ENCODE results near the gene CCHCR1.
"Not testable (repeated sequence)": the region's sequence is repeated elsewhere in the genome, so short reads cannot be mapped to it uniquely, and the experiment has no call there.

The CCHCR1 gene

DNA sequence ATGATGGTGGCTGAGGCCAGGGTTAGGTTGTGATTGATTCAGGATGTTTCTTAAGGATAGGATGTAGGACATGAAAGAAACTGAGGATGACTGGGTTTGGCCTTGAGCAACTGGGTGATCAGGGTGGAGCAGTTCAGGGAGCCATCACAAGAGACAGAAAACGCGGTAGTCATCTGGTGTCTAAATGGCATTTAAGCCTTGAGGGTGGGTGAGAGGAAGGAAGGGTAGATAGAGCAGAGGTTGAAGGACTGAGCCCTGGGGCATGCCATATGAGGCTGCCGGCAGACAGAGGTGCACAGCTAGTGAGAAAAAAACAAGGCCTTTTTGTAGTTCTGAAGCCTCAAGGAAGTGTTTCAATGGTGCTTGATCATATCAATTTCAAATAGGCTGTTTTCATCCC, 11.0 kb upstream of the CCHCR1 start:
- FAIRE-seq = no peak
- no peak for DNase-seq (ENCODE audit: insufficient read length)
- TF ChIP-seq TAF1 (IDR thresholded peaks at IDR 0.05; ENCODE audit: borderline replicate concordance, low read depth, low read length) = no peak

DNA sequence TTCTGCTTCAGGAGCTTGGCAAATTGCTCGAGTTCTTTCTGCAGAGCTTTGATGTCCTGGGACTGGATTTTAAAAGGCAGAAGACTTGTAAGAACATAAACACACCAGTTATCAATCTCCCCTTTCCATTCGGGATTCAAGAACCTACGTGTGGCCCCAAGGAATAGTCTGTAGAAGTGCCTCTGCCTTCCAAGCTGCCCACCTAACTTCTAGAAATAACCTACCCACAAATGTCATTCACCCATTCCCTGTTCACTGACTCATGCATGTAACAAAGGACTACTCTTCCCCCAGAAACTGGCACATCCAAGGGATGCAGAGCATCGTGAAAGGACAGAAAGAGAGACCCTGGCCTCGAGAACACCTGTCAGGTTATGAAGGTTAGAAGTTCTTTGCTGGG, 8.4 kb upstream of the CCHCR1 start:
- no peak for TF ChIP-seq TAF1 (IDR thresholded peaks at IDR 0.05; ENCODE audit: borderline replicate concordance, low read depth, low read length)
- TF ChIP-seq POLR2A (IDR thresholded peaks at IDR 0.05; ENCODE audit: low read depth, low read length) = no peak
- TF ChIP-seq POLR2AphosphoS5 (IDR thresholded peaks at IDR 0.05; ENCODE audit: low read depth, low read length) = no peak
- FAIRE-seq (no peak), DNase-seq (ENCODE audit: insufficient read length) (no peak)

DNA sequence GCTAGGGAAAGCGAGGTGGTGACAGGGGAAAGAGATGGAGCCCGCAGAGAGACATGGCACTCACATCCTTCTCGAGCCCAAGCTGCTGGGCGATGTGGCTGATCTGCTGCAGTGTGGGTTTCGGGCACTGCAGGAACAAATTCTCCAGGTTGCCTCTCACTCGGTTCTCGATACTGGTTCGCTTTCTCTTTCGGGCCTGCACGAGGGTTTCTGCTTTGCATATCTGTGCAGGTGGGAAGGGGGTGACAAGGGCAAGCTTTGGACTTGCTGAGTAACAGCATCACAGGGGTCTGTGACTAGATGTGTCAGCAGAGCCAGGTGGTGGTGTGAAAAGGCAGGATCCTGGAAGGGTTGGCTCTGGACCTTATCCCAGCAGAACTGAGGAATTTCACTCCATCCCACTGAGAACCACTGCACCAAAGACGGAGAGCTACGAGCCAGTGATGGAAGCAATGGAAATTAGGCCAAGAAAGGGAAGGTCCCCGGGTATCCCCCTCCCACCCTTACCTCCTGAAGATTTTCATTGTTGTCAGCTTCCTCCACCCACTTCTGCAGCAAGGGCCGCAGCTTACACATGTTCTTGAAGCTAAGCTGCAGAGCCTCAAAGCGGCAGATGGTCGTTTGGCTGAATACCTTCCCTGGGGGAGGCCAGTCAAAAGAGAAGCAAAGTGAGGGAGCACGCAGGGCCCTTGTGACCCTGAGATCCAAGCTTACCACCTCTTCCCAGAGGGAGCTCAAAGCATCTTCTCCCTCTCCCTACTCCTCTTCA, 7.6 kb upstream of the CCHCR1 start:
- peak; percentile 89 for FAIRE-seq
- TF ChIP-seq POLR2AphosphoS5 (IDR thresholded peaks at IDR 0.05; ENCODE audit: low read depth, low read length) (peak; percentile 78), TAF1 (IDR thresholded peaks at IDR 0.05; ENCODE audit: borderline replicate concordance, low read depth, low read length) (0 out of 2 replicates have a peak, but pooled peaks have one; percentile 46), POLR2A (IDR thresholded peaks at IDR 0.05; ENCODE audit: low read depth, low read length) (peak; percentile 80)
- DNase-seq (ENCODE audit: insufficient read length) = not testable (repeated sequence)

DNA sequence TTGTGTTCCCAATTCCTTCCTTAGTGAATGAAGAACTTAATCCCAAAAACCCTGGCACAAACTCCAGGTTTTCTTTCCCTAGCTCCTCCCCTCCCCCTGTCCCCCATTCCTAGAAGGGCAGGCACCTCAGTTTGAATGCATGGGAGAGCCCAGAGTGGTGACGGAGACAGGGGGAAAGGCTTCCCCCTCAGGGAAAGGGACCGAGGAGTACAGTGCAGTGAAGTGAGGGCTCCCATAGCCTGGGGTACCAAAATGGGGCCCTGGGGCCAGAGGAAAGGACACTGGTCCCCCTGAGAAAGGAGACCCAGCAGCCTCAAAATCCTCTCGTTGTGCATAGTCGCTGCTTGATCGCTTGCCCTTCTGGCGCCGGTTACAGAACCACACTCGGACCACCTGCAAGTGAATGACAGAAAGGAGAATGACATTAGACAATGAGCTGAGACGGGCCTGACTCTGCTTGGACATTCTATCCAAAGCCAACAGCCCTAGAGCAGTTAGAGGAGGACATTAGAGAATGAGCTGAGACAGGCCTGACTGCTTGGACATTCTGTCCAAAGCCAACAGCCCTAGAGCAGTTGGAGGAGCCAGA, 7.0 kb upstream of the CCHCR1 start:
- not testable (repeated sequence) for DNase-seq (ENCODE audit: insufficient read length)
- FAIRE-seq = peak; percentile 65

DNA sequence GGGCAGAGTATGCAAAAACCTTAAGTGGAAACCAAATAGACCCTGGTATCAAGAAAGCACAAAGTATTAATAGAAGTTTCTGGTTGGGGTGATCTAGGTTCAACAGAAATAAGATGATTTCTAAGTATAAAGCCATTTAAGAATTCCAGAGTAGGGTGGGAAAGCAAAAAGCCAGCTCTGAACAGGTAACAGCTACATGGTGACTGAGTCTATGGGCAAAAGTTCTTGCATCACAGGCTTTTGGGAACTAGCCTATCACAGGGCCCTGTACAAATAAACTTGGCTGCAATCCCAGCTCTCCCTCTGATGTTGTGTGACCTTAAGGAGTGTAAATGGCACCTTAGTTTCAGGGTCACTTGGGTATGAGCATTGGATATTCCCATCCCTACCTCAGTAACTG, 6.3 kb upstream of the CCHCR1 start:
- no peak for FAIRE-seq

DNA sequence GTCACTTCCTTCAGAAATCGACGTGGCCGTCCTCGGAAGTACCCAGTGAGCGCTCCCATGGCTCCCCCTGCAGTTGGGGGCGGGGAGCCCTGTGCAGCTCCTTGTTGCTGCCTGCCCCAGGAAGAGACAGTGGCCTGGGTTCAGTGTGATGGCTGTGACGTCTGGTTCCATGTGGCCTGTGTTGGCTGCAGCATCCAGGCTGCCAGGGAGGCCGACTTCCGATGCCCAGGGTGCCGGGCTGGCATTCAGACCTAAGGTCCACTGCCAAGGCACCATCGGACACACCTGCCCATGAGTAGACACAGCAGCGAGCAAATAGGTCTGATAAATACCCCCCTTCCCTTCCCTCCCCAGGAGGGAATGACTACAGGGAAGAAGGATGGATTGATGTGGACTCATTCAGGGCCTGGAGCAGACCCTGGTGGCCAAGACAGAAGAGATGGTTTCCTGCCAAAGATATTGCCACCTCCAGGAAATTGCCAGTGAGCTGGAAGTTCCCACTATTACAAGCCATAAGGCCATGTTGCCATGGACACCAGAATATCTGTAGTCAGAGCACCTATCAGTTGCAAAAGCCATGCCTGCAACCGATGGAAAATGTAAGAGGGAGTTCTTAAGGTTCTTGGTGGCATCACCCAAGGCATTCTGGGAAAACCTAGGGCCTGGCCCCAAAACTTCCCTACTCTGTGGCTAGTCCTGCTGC, 5.0 kb upstream of the CCHCR1 start:
- DNase-seq (ENCODE audit: insufficient read length) (no peak), FAIRE-seq (no peak)
- no peak for TF ChIP-seq POLR2A (IDR thresholded peaks at IDR 0.05; ENCODE audit: low read depth, low read length)
- TF ChIP-seq POLR2AphosphoS5 (IDR thresholded peaks at IDR 0.05; ENCODE audit: low read depth, low read length) = no peak
- no peak for TF ChIP-seq TAF1 (IDR thresholded peaks at IDR 0.05; ENCODE audit: borderline replicate concordance, low read depth, low read length)

More for the DNA sequence above, 6.3 kb upstream of the CCHCR1 start:
- DNase-seq (ENCODE audit: insufficient read length) = no peak
- TF ChIP-seq POLR2A (IDR thresholded peaks at IDR 0.05; ENCODE audit: low read depth, low read length) = 0 out of 2 replicates have a peak, but pooled peaks have one; percentile 15
- no peak for TF ChIP-seq TAF1 (IDR thresholded peaks at IDR 0.05; ENCODE audit: borderline replicate concordance, low read depth, low read length)
- TF ChIP-seq POLR2AphosphoS5 (IDR thresholded peaks at IDR 0.05; ENCODE audit: low read depth, low read length) = no peak

DNA sequence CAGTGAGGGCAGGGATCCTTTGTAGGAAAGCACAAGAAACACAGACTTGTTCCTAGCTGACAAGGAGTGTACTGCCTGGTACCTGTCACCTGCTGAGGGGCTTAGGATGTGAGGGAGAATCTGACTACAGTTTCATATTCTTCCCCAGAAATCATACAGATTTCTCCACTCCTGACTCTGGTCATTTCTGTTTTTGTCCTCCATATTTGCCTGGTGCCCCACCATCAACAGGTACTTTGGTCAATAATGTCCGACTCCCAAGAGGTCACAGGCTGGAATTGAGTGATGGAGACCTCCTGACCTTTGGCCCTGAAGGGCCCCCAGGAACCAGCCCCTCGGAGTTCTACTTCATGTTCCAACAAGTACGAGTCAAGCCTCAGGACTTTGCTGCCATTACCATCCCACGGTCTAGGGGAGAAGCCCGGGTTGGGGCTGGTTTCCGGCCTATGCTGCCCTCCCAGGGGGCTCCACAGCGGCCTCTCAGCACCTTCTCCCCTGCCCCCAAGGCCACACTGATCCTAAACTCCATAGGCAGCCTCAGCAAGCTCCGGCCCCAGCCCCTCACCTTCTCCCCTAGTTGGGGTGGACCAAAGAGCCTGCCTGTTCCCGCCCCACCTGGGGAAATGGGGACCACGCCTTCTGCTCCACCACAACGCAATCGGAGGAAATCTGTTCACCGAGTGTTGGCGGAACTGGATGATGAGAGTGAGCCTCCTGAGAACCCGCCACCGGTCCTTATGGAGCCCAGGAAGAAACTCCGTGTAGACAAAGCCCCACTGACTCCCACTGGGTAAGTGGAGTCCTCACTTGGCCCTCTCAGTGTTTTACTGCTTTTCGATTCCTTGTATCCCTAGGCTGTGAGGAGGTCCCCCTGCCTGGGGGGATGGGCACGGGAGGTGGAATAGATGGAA, 3.9 kb upstream of the CCHCR1 start:
- FAIRE-seq (no peak), DNase-seq (ENCODE audit: insufficient read length) (no peak)
- TF ChIP-seq POLR2A (IDR thresholded peaks at IDR 0.05; ENCODE audit: low read depth, low read length) = no peak
- TF ChIP-seq POLR2AphosphoS5 (IDR thresholded peaks at IDR 0.05; ENCODE audit: low read depth, low read length) = no peak
- no peak for TF ChIP-seq TAF1 (IDR thresholded peaks at IDR 0.05; ENCODE audit: borderline replicate concordance, low read depth, low read length)

DNA sequence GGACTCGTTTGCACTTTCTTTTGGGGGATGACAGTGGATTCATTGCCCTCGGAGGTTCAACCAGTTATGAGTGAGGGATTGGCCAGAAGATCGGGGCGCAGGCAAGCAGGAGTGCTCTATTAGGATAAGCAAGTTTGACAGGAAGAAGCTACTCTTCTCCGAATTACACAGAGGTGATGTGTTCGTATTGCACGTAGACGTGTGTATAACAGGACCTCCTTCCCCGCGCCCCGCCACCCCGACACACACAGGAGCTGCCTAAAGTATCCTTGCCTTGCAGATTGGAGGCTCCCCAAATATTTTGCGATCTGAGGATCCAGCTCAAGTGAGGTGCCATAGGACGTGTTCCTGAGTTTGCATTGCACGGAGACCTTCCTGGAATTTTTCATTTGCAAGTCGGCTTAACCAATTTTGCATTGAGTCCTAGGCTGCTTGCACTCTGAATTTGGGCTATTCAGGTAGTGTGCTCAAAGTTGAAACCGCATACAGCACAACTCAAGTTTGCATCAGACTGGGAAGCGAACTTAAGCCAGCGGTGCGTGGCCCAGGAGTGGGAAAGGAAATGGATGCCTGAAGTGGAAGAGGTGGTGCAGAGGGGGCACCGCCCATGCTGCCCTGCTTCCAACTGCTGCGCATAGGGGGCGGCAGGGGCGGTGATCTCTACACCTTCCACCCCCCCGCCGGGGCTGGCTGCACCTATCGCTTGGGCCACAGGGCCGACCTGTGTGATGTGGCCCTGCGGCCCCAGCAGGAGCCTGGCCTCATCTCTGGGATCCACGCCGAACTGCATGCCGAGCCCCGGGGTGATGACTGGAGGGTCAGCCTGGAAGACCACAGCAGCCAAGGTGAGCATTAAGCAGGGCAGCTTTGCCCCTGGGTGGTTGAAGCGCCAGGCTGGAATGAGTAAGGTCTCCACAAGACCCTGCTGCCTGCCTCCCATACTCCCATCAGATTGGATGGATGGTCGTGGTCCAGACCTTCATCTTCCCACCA, 1.6 kb upstream of the CCHCR1 start:
- no peak for TF ChIP-seq TAF1 (IDR thresholded peaks at IDR 0.05; ENCODE audit: borderline replicate concordance, low read depth, low read length)
- TF ChIP-seq POLR2AphosphoS5 (IDR thresholded peaks at IDR 0.05; ENCODE audit: low read depth, low read length) = peak; percentile 1

DNA sequence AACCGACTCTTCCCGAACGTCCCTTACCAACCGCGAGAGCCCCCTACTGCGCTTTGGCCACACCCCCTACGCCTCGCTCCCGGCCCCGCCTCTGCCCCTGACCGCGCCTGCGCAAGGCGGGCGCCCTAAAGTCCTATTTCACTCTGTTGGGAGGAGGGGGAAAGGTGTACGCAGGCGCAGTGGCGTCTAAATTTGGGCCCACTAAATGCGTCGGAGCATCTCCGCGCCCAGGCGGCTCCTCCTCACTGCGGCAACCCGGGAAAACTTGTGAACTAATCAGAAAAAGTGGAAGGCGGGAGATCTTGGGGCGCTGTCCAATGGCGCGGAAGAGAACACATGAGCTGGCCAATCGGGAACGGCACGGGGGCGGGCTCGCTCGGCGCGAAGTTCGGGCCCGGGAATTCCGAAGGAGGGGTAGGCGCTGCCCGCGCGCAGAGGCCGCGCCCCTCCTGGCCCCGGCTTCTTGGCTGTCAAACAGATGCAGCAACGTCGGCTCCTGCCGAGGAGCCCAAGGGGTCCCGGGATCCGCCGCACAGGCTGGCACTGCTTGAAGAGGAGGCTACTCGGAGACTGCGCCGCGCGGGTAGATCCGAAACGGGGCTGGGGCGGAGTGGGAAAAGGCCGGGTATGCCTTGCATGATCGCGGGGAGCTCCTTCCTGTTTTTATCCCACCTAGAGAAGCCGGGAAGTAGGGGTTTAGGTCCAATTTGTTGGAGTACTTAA, 699 bp upstream of the CCHCR1 start, which contains the start of gene TCF19:
TCF19 (plus strand) TSS at position 450 of the 723 bp plus-strand sequence. CDS start 881 bp downstream, outside the sequence.
- FAIRE-seq = peak; percentile 99
- TF ChIP-seq TAF1 (IDR thresholded peaks at IDR 0.05; ENCODE audit: borderline replicate concordance, low read depth, low read length) (0 out of 2 replicates have a peak, but pooled peaks have one; percentile 24), POLR2AphosphoS5 (IDR thresholded peaks at IDR 0.05; ENCODE audit: low read depth, low read length) (no peak), POLR2A (IDR thresholded peaks at IDR 0.05; ENCODE audit: low read depth, low read length) (peak; percentile 78)

More for the DNA sequence above, 1.6 kb upstream of the CCHCR1 start:
- DNase-seq (ENCODE audit: insufficient read length) (no peak), FAIRE-seq (peak; percentile 76)

More for the DNA sequence above, 699 bp upstream of the CCHCR1 start, which contains the start of gene TCF19:
- DNase-seq (ENCODE audit: insufficient read length) = peak; percentile 98
